Measurements from ENCODE around the gene HSF2BP. TPM values are rescaled to one million over a fixed set of nuclear protein-coding genes. Genes with fewer than 3 reads are reported as not detected.

The HSF2BP gene
- total and polyA plus RNA-seq, 2 of the 8 experiments (the other 6 are each of a cell fraction or from before 2014, with no cell fraction given) = 0.51 to 0.93 TPM

DNA sequence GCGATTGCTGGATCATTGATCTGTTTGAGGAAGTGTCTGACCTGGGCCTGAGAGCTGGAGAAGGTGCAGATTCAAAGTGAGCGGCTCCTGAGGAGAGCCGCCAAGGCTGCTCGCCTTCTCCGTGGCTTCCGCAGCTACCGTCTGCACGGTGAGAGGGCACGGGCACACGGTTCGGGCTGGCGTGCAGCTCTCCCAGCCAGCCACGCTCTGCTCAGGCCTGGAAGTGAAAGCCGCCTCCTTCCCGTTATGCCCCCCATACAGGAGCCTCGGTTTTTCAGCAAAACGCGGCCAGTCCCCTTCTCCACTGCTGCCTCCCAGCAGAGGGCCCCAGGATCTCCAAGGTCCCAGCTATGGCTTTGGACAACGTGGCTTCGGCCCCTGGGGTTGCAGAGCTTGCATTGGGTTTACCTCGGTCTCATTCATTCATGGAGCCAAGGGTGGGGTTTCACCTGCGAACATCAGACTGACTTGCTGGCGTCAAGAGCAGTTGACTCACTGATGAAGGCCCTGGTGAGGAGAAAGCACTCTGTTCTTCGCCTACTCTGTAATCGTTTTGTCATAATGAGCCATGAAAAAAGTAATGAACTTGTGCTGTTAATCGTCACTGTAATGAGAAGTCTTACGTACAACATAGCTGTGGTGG is 35.3 kb upstream of the HSF2BP start:
- H3K23me2 ChIP-seq (ENCODE audit: low read depth, low read length) = no peaks in the 10 kb centered on the region
- no peak overlapping the region for H3K9ac ChIP-seq (replicated peaks in 1 of 4; ENCODE audit: extremely low read depth in 1 of 4, low read depth in 3 of 4, low read length in 3 of 4)
- no peaks in the 10 kb centered on the region for H3K27me3 ChIP-seq (replicated peaks in 1 of 4; ENCODE audit: control insufficient read depth in 3 of 4, extremely low read depth in 1 of 4, insufficient read depth in 3 of 4, low read length in 3 of 4)
- 94% methylated on average over 27 of the region's 27 CpGs; no CpG with 5 or more reads in 1 of the 2 experiments for WGBS, 2 experiments (ENCODE audit: extremely low coverage in 1 of 2, insufficient coverage in 1 of 2, insufficient read length in 1 of 2, insufficient replicate concordance in 2 of 2, low coverage in 1 of 2, low lambda C conversion rate in 2 of 2, missing lambda C conversion rate in 1 of 2)
- H2BK120ac ChIP-seq (replicated peaks; ENCODE audit: low read depth, low read length) = no peak overlapping the region
- H3K56ac ChIP-seq (replicated peaks; ENCODE audit: insufficient read length, low read depth, low read length) = no peak overlapping the region
- DNase-seq (ENCODE audit: low read depth in 1 of 2, low spot score in 2 of 2) = no peak
- H3K9me3 ChIP-seq (ENCODE audit: insufficient read depth in 2 of 2, low read depth in 1 of 2, low read length in 1 of 2) = no peaks in the 10 kb centered on the region
- H3K27ac ChIP-seq (ENCODE audit: low read depth, low read length) = no peak overlapping the region
- no peak overlapping the region for H2BK20ac ChIP-seq (ENCODE audit: low read length)
- no peak for FAIRE-seq
- ChIA-PET POLR2A (ENCODE audit: partially characterized antibody) (interaction anchor here (1.0 to 1.2 kb wide), 4 partner anchors 22 to 34 kb away, joined by 3 to 4 read pairs (median 3); no protein-coding TSS in a partner anchor), CTCF (ENCODE audit: partially characterized antibody) (interaction anchor here (1.1 to 2.6 kb wide), 4 partner anchors 13 to 74 kb away, joined by 3 to 11 read pairs (median 4); no protein-coding TSS in a partner anchor)
- H2BK5ac ChIP-seq (ENCODE audit: low read depth, low read length) = no peak overlapping the region
- peaks cover 2 to 8% of the 10 kb centered on the region in 2 experiments for H4K20me1 ChIP-seq (replicated peaks in 1 of 2; ENCODE audit: control insufficient read depth in 1 of 2, insufficient read depth in 2 of 2, low read length in 2 of 2)
- no peak overlapping the region for H3K4ac ChIP-seq (replicated peaks; ENCODE audit: insufficient read length, low read depth, low read length)
- H3K4me2 ChIP-seq (ENCODE audit: insufficient read depth in 1 of 2, low read depth in 2 of 2, low read length in 2 of 2) = no peak overlapping the region
- no peak overlapping the region for H4K91ac ChIP-seq (replicated peaks; ENCODE audit: insufficient read length, low read length)
- no peak overlapping the region for H3K23ac ChIP-seq (ENCODE audit: insufficient read length)
- H3K18ac ChIP-seq (ENCODE audit: extremely low read depth, low read length) = no peak overlapping the region
- no peak overlapping the region for H3K4me3 ChIP-seq (ENCODE audit: extremely low read depth in 1 of 4, insufficient read depth in 2 of 4, low read depth in 3 of 4, low read length in 4 of 4)
- H3K36me3 ChIP-seq (ENCODE audit: control insufficient read depth in 2 of 4, insufficient read depth in 4 of 4, low read length in 3 of 4) = peaks cover 10 to 63% (median 39%) of the 10 kb centered on the region in 4 experiments; a peak in 7 of 8 replicates
- H4K5ac ChIP-seq (ENCODE audit: insufficient read length, low read depth, low read length) = no peak overlapping the region
- H2AFZ ChIP-seq (ENCODE audit: low read length) = no peak overlapping the region
- H3K14ac ChIP-seq (ENCODE audit: insufficient read length) = no peak overlapping the region
- no peak overlapping the region for H4K8ac ChIP-seq (ENCODE audit: extremely low read depth, insufficient read depth, low read length)
- H2BK15ac ChIP-seq (ENCODE audit: low read length) = no peak overlapping the region
- H2AK5ac ChIP-seq (ENCODE audit: low read depth, low read length) = no peak overlapping the region
- 0 out of 2 replicates have a peak, but pooled peaks cover 2% of the 10 kb centered on the region for H3K79me1 ChIP-seq (ENCODE audit: low read depth, low read length)
- H3K4me1 ChIP-seq (replicated peaks in 1 of 4; ENCODE audit: control insufficient read depth in 3 of 4, insufficient read depth in 4 of 4, low read length in 3 of 4) = no peaks in the 10 kb centered on the region
- H2BK12ac ChIP-seq (ENCODE audit: low read depth, low read length) = no peak overlapping the region
- H3K79me2 ChIP-seq (ENCODE audit: control insufficient read depth in 1 of 2, insufficient read depth in 2 of 2, low read length in 2 of 2) = no peaks in the 10 kb centered on the region
- TF ChIP-seq RNF2 (IDR thresholded peaks at IDR 0.05; ENCODE audit: borderline replicate concordance, low read depth, low read length, missing control alignments, poor library complexity, severe bottlenecking) (no peak), KDM1A (IDR thresholded peaks at IDR 0.05; ENCODE audit: borderline replicate concordance, low read length) (no peak), BACH1 (IDR thresholded peaks at IDR 0.05; ENCODE audit: low read length) (no peak), CHD1 (IDR thresholded peaks at IDR 0.05; ENCODE audit: low read depth, low read length) (no peak), SAP30 (IDR thresholded peaks at IDR 0.05; ENCODE audit: insufficient read depth, insufficient replicate concordance, low read length) (no peak), JUN (IDR thresholded peaks at IDR 0.05; ENCODE audit: low read depth, low read length) (no peak), BCL11A (IDR thresholded peaks at IDR 0.05; ENCODE audit: low read depth in 2 of 2, low read length in 2 of 2) (no peak)
- TF ChIP-seq, protein P1, sequence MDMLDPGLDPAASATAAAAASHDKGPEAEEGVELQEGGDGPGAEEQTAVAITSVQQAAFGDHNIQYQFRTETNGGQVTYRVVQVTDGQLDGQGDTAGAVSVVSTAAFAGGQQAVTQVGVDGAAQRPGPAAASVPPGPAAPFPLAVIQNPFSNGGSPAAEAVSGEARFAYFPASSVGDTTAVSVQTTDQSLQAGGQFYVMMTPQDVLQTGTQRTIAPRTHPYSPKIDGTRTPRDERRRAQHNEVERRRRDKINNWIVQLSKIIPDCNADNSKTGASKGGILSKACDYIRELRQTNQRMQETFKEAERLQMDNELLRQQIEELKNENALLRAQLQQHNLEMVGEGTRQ (IDR thresholded peaks at IDR 0.05; ENCODE audit: low read length) = no peak
- TF ChIP-seq, protein P2, sequence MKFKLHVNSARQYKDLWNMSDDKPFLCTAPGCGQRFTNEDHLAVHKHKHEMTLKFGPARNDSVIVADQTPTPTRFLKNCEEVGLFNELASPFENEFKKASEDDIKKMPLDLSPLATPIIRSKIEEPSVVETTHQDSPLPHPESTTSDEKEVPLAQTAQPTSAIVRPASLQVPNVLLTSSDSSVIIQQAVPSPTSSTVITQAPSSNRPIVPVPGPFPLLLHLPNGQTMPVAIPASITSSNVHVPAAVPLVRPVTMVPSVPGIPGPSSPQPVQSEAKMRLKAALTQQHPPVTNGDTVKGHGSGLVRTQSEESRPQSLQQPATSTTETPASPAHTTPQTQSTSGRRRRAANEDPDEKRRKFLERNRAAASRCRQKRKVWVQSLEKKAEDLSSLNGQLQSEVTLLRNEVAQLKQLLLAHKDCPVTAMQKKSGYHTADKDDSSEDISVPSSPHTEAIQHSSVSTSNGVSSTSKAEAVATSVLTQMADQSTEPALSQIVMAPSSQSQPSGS (IDR thresholded peaks at IDR 0.05; ENCODE audit: low read length) = no peak
